NCI-H774 (cell line): ENCODE measurements around the gene MTO1.
A peak's percentile ranks its signal among the peaks of the same experiment; 100 is the strongest.
"Not testable (repeated sequence)": the region's sequence is repeated elsewhere in the genome, so short reads cannot be mapped to it uniquely, and the experiment has no call there.

Source experiments
- DNase-seq: peaks from one replicate; lab custom pipeline; 2025; lab: John Stamatoyannopoulos, UW

MTO1 gene

GRCh38 chr6:73461537-73462350, at the start of gene MTO1:
TSS of gene MTO1 (plus strand) at chr6:73461737. CDS start at chr6:73461855, 118 bp downstream.
- peak; percentile 94 for DNase-seq

- DNase-seq: no peak
Measured at GRCh38 chr6:73413102-73413501, 48.4 kb upstream of the MTO1 start.

GRCh38 chr6:73418081-73418741, 43.3 kb upstream of the MTO1 start:
- no peak for DNase-seq

- DNase-seq: no peak
Measured at GRCh38 chr6:73421534-73421933, 40.0 kb upstream of the MTO1 start.

GRCh38 chr6:73435236-73435635, 26.3 kb upstream of the MTO1 start:
- DNase-seq: no peak

GRCh38 chr6:73443555-73443954, 18.0 kb upstream of the MTO1 start:
- DNase-seq: no peak

- peak; percentile 58 for DNase-seq
Measured at GRCh38 chr6:73451223-73452106, 10.1 kb upstream of the MTO1 start.

GRCh38 chr6:73452107-73452461, 9.5 kb upstream of the MTO1 start, which contains the start of gene CGAS:
TSS of gene CGAS (minus strand) at chr6:73452297. CDS start at chr6:73452181, 116 bp downstream.
- DNase-seq: peak; percentile 33

- no peak for DNase-seq
Measured at GRCh38 chr6:73455865-73456629, 5.5 kb upstream of the MTO1 start.

GRCh38 chr6:73459474-73459873, 2.1 kb upstream of the MTO1 start:
- not testable (repeated sequence) for DNase-seq

GRCh38 chr6:73460056-73460455, 1.5 kb upstream of the MTO1 start:
- no peak for DNase-seq

- no peak for DNase-seq
Measured at GRCh38 chr6:73471686-73472290, 10.3 kb downstream of the MTO1 start.

- DNase-seq: no peak
Measured at GRCh38 chr6:73476723-73477122, 15.2 kb downstream of the MTO1 start.

GRCh38 chr6:73477407-73477806, 15.9 kb downstream of the MTO1 start:
- DNase-seq: no peak

- DNase-seq: no peak
Measured at GRCh38 chr6:73481969-73482368, 20.4 kb downstream of the MTO1 start.

GRCh38 chr6:73484438-73484837, 22.9 kb downstream of the MTO1 start:
- DNase-seq: no peak

GRCh38 chr6:73487473-73487872, 25.9 kb downstream of the MTO1 start:
- DNase-seq: no peak

- no peak for DNase-seq
Measured at GRCh38 chr6:73491377-73491776, 29.8 kb downstream of the MTO1 start.

- no peak for DNase-seq
Measured at GRCh38 chr6:73497915-73498314, 36.4 kb downstream of the MTO1 start.

GRCh38 chr6:73503027-73503772, 41.7 kb downstream of the MTO1 start:
- DNase-seq: no peak

GRCh38 chr6:73504160-73504559, 42.6 kb downstream of the MTO1 start:
- no peak for DNase-seq
